Psoas muscle (tissue), 8 donors: ENCODE data around the gene B9D1. TPM values are rescaled to one million over a fixed set of nuclear protein-coding genes. Genes with fewer than 3 reads are reported as not detected.
A peak's percentile ranks its signal among the peaks of the same experiment; 100 is the strongest.

ENCODE experiments used
- ATAC-seq, 4 donors: fragments of 200-7000 bp; cut with Tn5 transposase; one replicate each; pipeline ENCODE4 v1.9.1; 2020; ENCODE audit warnings: moderate library complexity in 3 of 4, mild to moderate bottlenecking in 2 of 4
- DNase-seq, 2 donors: peaks; one replicate each; pipeline ENCODE4 v3.0.0-alpha.2; 2020
- H3K27ac ChIP-seq: fragments of 200-600 bp; one replicate; pipeline ENCODE4 v1.8.0; 2022
- H3K27me3 ChIP-seq, 3 donors: fragments of 200-600 bp in 1 of 3; one replicate each; pipeline versions ENCODE4 v1.6.1 to v1.8.0; 2013 to 2022; ENCODE audit warnings: low read length in 2 of 3, mild to moderate bottlenecking in 2 of 3, moderate library complexity in 1 of 3; ENCODE audit not compliant: insufficient read depth in 3 of 3
- H3K36me3 ChIP-seq, 2 donors: fragments of 200-600 bp in 1 of 2; one replicate each; pipeline versions ENCODE4 v1.6.1 to v1.8.0; 2013 to 2022; ENCODE audit warnings: low read depth in 1 of 2, mild to moderate bottlenecking in 1 of 2, moderate library complexity in 1 of 2; ENCODE audit not compliant: insufficient read depth in 1 of 2
- H3K4me1 ChIP-seq: fragments of 200-600 bp; one replicate; pipeline ENCODE4 v1.8.0; 2022
- H3K4me3 ChIP-seq: fragments of 200-600 bp; one replicate; pipeline ENCODE4 v1.8.0; 2022; ENCODE audit warnings: mild to moderate bottlenecking
- H3K9me3 ChIP-seq: fragments of 200-600 bp; one replicate; pipeline ENCODE4 v1.8.0; 2022
- WGBS, 3 donors: extraction: QIAGEN DNeasy Blood & Tissue Kit; methylation state at CpG; one replicate each; pipeline versions ENCODE4 v1.1.6 to v1.1.7; 2013; 5-methylcytosine and 5-hydroxymethylcytosine counted together
- intact Hi-C, 2 donors: fragments of 100-400 bp; cut with DNase I; formaldehyde crosslinking; loops; one replicate each; pipeline versions ENCODE4 v1.11.0 to v1.14.2; 2022
- polyA plus RNA-seq, 3 donors: library from polyadenylated mRNA; stranded (reverse); fragments of 200-250 nt; gene quantifications; one replicate each; pipeline ENCODE4 v1.2.3, GENCODE V29; 2013
- total RNA-seq, 4 donors: library from RNA; stranded (reverse); fragmentation: NEBNext Ultra II Directional in 2 of 4; extraction: Animal tissue kit (Norgen Biotek cat#: 25700) in 2 of 4; gene quantifications; one replicate each; pipeline versions ENCODE4 v1.2.1 to v1.2.4, GENCODE V29; 2021 to 2023
- TF ChIP-seq, protein P1 (sequence below): fragments of 200-600 bp; IDR thresholded peaks from one replicate; pipeline ENCODE4 v1.8.0; 2022; ENCODE audit warnings: antibody characterized with exemption
- donor health status: healthy with polysubstance abuse.
- donor health status: DM: no; HTN: no; CAD: no; lungs with moderate emphysema.
- donor health status: Bipolar disorder and iron deficiency.
- donor health status: healthy.
- donor health status: DM: yes; HTN: yes; CAD: no.
- donor health status: DM: no; HTN: no; CAD: no.
- donor health status: DM: no; HTN: no; CAD: no.
- donor health status: DM: yes; HTN: yes; CAD: no.

B9D1 gene
- total and polyA plus RNA-seq, 7 donors: 4.7 to 9.2 (median 7.0) TPM

DNA sequence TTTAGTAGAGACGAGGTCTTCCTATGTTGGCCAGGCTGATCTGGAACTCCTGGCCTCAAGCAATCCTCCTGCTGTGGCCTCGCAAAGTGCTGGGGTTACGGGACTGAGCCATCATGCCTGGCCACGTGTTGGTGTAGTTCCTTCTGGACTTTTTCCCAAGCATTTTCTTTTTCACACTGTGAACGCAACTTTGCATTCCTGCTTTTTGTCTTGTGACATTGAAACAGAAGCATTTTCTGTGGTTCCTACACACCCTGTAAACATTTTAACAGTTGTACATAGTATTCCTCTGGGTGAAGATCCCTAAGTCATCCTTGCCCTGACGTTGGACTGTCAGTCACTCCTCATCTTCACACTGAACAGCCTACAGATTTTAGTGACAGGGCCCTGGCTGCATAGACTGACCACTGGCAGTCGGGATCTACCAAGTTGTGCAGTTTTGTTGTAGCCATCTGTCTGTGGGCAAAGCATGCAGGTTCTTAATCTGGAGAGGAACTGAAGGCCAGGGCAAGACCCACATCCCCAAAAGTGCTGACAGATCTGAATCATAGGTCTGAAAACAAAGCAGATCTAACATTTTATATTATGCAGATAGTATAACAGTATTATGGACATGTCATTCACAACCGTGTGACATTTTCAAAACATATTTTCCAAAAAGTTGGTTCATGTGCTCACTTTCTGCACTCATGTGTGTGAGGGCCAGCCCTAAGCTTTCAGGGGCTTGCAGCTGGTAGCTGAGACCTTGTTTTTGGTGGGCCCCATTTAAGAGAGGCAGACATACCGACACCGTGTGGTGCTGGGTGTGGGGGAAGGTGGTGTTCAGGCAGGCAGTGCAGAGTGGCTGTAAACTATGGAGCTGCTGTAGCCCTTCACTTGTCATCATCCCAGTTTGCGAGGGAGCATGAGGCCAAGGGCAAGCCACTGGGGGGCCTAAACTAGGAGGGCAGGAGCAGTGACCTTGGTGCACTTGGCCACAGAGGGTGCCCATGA, 65.4 kb downstream of the B9D1 start:
- intact Hi-C loops: no loop called here
- Histone ChIP-seq H3K9me3 (no peaks in the 10 kb centered on the region), H3K36me3 (no peaks in the 10 kb centered on the region), H3K27me3 (no peaks in the 10 kb centered on the region), H3K4me1 (peaks cover 8% of the 10 kb centered on the region), H3K4me3 (no peak overlapping the region), H3K27ac (no peak overlapping the region)
- ATAC-seq (no peak), DNase-seq (no peak)
- TF ChIP-seq, protein P1, sequence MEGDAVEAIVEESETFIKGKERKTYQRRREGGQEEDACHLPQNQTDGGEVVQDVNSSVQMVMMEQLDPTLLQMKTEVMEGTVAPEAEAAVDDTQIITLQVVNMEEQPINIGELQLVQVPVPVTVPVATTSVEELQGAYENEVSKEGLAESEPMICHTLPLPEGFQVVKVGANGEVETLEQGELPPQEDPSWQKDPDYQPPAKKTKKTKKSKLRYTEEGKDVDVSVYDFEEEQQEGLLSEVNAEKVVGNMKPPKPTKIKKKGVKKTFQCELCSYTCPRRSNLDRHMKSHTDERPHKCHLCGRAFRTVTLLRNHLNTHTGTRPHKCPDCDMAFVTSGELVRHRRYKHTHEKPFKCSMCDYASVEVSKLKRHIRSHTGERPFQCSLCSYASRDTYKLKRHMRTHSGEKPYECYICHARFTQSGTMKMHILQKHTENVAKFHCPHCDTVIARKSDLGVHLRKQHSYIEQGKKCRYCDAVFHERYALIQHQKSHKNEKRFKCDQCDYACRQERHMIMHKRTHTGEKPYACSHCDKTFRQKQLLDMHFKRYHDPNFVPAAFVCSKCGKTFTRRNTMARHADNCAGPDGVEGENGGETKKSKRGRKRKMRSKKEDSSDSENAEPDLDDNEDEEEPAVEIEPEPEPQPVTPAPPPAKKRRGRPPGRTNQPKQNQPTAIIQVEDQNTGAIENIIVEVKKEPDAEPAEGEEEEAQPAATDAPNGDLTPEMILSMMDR: no peak
- 78 to 83% (median 81%) methylated on average over 11 of the region's 11 CpGs for WGBS, 3 donors

GRCh38 chr17:19295473-19296135, 66.9 kb downstream of the B9D1 start:
- Histone ChIP-seq H3K36me3 (no peaks in the 10 kb centered on the region), H3K4me1 (no peaks in the 10 kb centered on the region), H3K27ac (no peak overlapping the region), H3K27me3 (no peaks in the 10 kb centered on the region), H3K9me3 (no peaks in the 10 kb centered on the region), H3K4me3 (no peak overlapping the region)
- intact Hi-C loops: no loop called here
- ATAC-seq (peak in 3 of 4 donors; percentile 21 to 38 (median 22)), DNase-seq (no peak)
- TF ChIP-seq, protein P1: no peak
- WGBS, 3 donors: 45 to 71% (median 55%) methylated on average over 8 of the region's 8 CpGs

DNA sequence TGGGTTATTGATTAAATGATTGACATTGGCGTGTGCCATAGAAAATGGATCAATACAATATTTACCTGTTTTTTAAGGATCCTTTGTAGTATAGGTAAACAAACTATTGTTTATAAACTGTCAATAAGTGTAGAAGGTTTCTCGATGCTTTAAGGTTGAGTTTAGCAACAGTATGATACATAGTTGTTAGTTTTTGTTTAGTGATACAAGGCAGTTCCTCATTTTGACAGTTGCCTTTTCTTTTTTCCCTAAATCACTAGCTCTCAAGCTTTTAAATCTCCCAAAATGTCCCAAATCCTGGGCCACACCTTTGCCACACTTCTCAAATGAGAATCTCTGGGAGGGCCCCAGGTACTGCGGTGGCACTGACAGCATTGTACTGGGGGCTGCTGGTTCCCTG, 68.1 kb downstream of the B9D1 start:
- ATAC-seq (no peak), DNase-seq (no peak)
- TF ChIP-seq, protein P1: no peak
- Histone ChIP-seq H3K4me1 (peaks cover 8% of the 10 kb centered on the region), H3K27ac (no peak overlapping the region), H3K27me3 (no peaks in the 10 kb centered on the region), H3K9me3 (no peaks in the 10 kb centered on the region), H3K36me3 (no peaks in the 10 kb centered on the region), H3K4me3 (no peak overlapping the region)
- 79 to 87% (median 86%) methylated on average over 3 of the region's 3 CpGs for WGBS, 3 donors
- intact Hi-C loops: no loop called here

Other genes with a start within 250 kb of the B9D1 start
- gene GRAPL, start 235.1 kb downstream of the B9D1 start, total RNA-seq: 1 to 10 TPM in 1 of 4 donors, under 1 TPM in 1, not detected in 2; 0.90 to 1.5 TPM
- under 1 TPM; 0.34 to 0.74 (median 0.35) TPM for gene GRAPL, start 235.1 kb downstream of the B9D1 start, polyA plus RNA-seq
- 10 to 100 TPM; 23.6 to 36.0 (median 26.9) TPM for gene EPN2, start 125.4 kb downstream of the B9D1 start, total RNA-seq
- 10 to 100 TPM; 11.6 to 27.2 (median 12.2) TPM for gene EPN2, start 125.4 kb downstream of the B9D1 start, polyA plus RNA-seq
- gene MAPK7, start 15.8 kb upstream of the B9D1 start, total RNA-seq: 1 to 10 TPM; 6.7 to 9.8 (median 7.6) TPM
- gene MAPK7, start 15.8 kb upstream of the B9D1 start, polyA plus RNA-seq: 10 to 100 TPM in 1 of 3 donors, 1 to 10 TPM in 2; 6.1 to 12.6 (median 6.9) TPM
- gene MFAP4, start 24.5 kb upstream of the B9D1 start, total RNA-seq: 10 to 100 TPM in 2 of 4 donors, 1 to 10 TPM in 2; 8.7 to 44.5 (median 15.1) TPM
- gene MFAP4, start 24.5 kb upstream of the B9D1 start, polyA plus RNA-seq: 1 to 10 TPM; 5.8 to 8.9 (median 6.7) TPM
- gene RNF112, start 48.5 kb upstream of the B9D1 start, total RNA-seq: 1 to 10 TPM in 2 of 4 donors, under 1 TPM in 2; 0.49 to 1.3 (median 0.85) TPM
- 1 to 10 TPM in 2 of 3 donors, under 1 TPM in 1; 0.25 to 1.5 (median 1.3) TPM for gene RNF112, start 48.5 kb upstream of the B9D1 start, polyA plus RNA-seq
- gene SLC47A1, start 171.1 kb upstream of the B9D1 start, total RNA-seq: 10 to 100 TPM; 27.7 to 57.3 (median 42.8) TPM
- 10 to 100 TPM; 13.0 to 29.1 (median 20.7) TPM for gene SLC47A1, start 171.1 kb upstream of the B9D1 start, polyA plus RNA-seq